Ascending aorta (tissue), 2 donors: ENCODE results near the gene ESPNL. TPM values are rescaled to one million over a fixed set of nuclear protein-coding genes. Genes with fewer than 3 reads are reported as not detected.

ENCODE experiments used
- DNase-seq, 2 donors: peaks; one replicate each; pipeline ENCODE4 v3.0.0-alpha.2; 2019; ENCODE audit warnings: low spot score in 2 of 2
- H3K27ac ChIP-seq, 2 donors: fragments of 200-600 bp; sonication (generic); one replicate each; pipeline ENCODE4 v1.5.1; 2016 to 2017; ENCODE audit warnings: mild to moderate bottlenecking in 1 of 2
- H3K27me3 ChIP-seq: fragments of 200-600 bp; sonication (generic); one replicate; pipeline ENCODE4 v1.5.1; 2017
- H3K36me3 ChIP-seq, 2 donors: fragments of 200-600 bp; sonication (generic); one replicate each; pipeline ENCODE4 v1.5.1; 2016
- H3K4me1 ChIP-seq, 2 donors: fragments of 200-600 bp; sonication (generic); one replicate each; pipeline ENCODE4 v1.5.1; 2016 to 2017; ENCODE audit warnings: mild to moderate bottlenecking in 1 of 2
- H3K4me3 ChIP-seq, 2 donors: fragments of 200-600 bp; sonication (generic); one replicate each; pipeline ENCODE4 v1.5.1; 2016 to 2017; ENCODE audit warnings: mild to moderate bottlenecking in 1 of 2
- H3K9me3 ChIP-seq, 2 donors: fragments of 200-600 bp; sonication (generic); one replicate each; pipeline ENCODE4 v1.5.1; 2016
- intact Hi-C: fragments of 100-400 bp; cut with DNase I; formaldehyde crosslinking; loops from one replicate; pipeline ENCODE4 v1.15.1; 2023
- total RNA-seq: library from RNA; depleted of rRNA; stranded (reverse); fragments of >200 nt; gene quantifications from one replicate; pipeline ENCODE4 v1.1.0, GENCODE V29; 2016
- TF ChIP-seq, protein P1 (sequence below), 3 experiments: fragments of 200-600 bp in 2 of 3; fragments of 450-650 bp in 1 of 3; sonication (generic) in 2 of 3; IDR thresholded peaks; one replicate each; pipeline ENCODE4 v1.5.1; 2016 to 2019; ENCODE audit warnings: antibody characterized with exemption in 3 of 3, mild to moderate bottlenecking in 1 of 3, moderate library complexity in 1 of 3

Gene ESPNL
- total RNA-seq, 1 donor from 2014 or later = not detected

GRCh38 chr2:238162251-238162845 is 62.2 kb downstream of the ESPNL start:
- Histone ChIP-seq H3K9me3 (no peaks in the 10 kb centered on the region), H3K27ac (no peak overlapping the region), H3K27me3 (peaks cover 4% of the 10 kb centered on the region), H3K4me3 (no peak overlapping the region), H3K4me1 (peaks cover 7 to 8% of the 10 kb centered on the region in 2 donors), H3K36me3 (no peaks in the 10 kb centered on the region)
- TF ChIP-seq, protein P1, sequence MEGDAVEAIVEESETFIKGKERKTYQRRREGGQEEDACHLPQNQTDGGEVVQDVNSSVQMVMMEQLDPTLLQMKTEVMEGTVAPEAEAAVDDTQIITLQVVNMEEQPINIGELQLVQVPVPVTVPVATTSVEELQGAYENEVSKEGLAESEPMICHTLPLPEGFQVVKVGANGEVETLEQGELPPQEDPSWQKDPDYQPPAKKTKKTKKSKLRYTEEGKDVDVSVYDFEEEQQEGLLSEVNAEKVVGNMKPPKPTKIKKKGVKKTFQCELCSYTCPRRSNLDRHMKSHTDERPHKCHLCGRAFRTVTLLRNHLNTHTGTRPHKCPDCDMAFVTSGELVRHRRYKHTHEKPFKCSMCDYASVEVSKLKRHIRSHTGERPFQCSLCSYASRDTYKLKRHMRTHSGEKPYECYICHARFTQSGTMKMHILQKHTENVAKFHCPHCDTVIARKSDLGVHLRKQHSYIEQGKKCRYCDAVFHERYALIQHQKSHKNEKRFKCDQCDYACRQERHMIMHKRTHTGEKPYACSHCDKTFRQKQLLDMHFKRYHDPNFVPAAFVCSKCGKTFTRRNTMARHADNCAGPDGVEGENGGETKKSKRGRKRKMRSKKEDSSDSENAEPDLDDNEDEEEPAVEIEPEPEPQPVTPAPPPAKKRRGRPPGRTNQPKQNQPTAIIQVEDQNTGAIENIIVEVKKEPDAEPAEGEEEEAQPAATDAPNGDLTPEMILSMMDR (IDR thresholded peaks at IDR 0.05) = no peak
- peak; percentile 1 to 56 for DNase-seq
- intact Hi-C loops = loop anchor here (5.0 kb wide), 1 partner anchor 100 kb away; no protein-coding TSS in a partner anchor

DNA sequence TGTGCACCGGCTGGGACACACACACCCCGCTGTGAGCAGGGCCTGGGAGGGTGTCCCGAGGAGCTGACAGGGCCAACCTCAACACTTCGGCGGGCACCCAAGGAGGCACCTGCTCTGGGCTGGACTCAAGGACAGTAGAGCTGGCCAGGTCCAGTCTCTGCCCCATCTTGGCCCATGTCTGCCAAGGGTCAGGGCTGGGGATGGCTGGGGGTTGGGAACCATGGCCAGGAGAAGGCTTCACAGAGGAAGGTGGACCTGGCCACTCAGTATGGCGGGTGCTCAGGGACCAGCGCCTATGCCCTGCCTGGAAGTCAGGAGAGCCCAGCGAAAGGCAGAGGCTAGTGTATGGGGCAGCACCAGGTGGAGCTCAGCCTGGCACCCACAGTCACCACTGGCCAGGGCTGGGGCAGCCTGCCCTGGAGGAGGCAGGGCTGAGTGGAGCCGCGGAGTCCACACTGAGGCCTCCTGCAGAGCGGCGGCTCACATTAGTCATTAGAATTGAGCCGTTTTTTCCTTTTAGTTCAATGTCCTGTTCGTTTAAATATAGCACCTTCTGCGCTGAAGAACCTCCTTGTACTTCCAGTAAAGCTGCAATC is 62.8 kb downstream of the ESPNL start:
- Histone ChIP-seq H3K4me1 (peaks cover 7 to 8% of the 10 kb centered on the region in 2 donors), H3K27me3 (peaks cover 4% of the 10 kb centered on the region), H3K9me3 (no peaks in the 10 kb centered on the region), H3K36me3 (peaks cover 0 to 3% of the 10 kb centered on the region in 2 donors), H3K4me3 (peak overlapping the region; percentile 30 to 50), H3K27ac (no peak overlapping the region)
- TF ChIP-seq, protein P1 (IDR thresholded peaks at IDR 0.05) = no peak
- DNase-seq = peak; percentile 5 to 62
- intact Hi-C loops = loop anchor here (5.0 kb wide), 1 partner anchor 99 kb away; no protein-coding TSS in a partner anchor

DNA sequence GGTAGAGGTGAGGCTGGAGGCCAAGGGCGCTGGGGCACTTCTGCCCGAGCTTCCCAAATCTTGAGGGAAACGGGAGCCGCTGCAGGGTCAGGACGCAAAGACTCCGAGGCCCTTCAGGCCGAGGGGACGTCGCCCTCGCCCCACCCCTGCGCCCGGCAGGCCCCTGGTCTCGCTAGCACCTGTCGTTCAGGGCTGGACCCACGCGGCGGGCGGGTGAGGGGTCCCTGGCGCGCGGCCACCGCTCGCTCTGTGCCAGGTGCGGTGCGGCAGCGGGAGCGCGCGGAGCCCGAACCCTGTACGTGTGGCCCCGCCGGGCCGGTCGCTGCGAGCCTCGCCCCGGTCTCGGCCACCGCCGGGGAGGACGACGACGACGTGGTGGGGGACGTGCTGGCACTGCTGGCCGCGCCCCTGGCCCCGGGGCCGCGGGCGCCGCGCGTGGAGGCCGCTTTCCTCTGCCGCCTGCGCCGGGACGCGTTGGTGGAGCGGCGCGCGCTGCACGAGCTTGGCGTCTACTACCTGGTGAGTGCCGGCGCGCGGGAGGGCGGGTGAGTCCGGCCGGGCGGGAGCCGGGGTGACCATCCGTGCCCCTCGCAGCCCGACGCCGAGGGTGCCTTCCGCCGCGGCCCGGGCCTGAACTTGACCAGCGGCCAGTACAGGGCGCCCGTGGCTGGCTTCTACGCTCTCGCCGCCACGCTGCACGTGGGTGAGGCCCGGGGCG is 63.5 kb downstream of the ESPNL start:
- H3K9me3 ChIP-seq = no peaks in the 10 kb centered on the region
- TF ChIP-seq, protein P1 (IDR thresholded peaks at IDR 0.05) = no peak
- H3K36me3 ChIP-seq = peaks cover 0 to 6% of the 10 kb centered on the region in 2 donors
- H3K4me3 ChIP-seq = peak overlapping the region; percentile 30 to 50
- DNase-seq = peak; percentile 7 to 60
- no peak overlapping the region for H3K27ac ChIP-seq
- peaks cover 4% of the 10 kb centered on the region for H3K27me3 ChIP-seq
- H3K4me1 ChIP-seq = peaks cover 5 to 9% of the 10 kb centered on the region in 2 donors
- intact Hi-C loops = loop anchor here (5.0 kb wide), 1 partner anchor 99 kb away; no protein-coding TSS in a partner anchor

DNA sequence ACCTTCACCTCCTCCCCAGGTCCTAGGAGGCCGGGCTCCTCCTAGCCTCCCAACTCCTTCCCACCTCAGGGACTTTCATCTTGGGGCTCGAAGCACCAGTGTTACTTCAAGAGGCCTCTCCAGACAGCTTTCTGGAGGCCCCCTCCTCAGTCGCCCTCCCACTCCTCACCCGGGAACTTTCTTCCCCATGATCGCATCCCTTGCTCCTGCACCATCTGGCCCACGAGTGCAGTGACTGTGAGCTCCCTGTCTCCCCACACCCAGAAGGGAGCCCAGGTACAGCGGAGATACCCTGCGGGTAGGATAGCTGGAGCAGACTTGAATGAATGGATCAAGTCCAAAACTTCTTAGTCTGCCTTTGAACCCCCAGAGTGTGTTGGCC is 64.8 kb downstream of the ESPNL start:
- peaks cover 0 to 10% of the 10 kb centered on the region in 2 donors for H3K36me3 ChIP-seq
- peaks cover 6 to 17% of the 10 kb centered on the region in 2 donors for H3K4me1 ChIP-seq
- no peak overlapping the region for H3K4me3 ChIP-seq
- peak in 1 of 2 donors; percentile 41 for DNase-seq
- intact Hi-C loops = loop anchor here (5.0 kb wide), 1 partner anchor 97 kb away; no protein-coding TSS in a partner anchor
- TF ChIP-seq, protein P1 (IDR thresholded peaks at IDR 0.05) = no peak
- no peaks in the 10 kb centered on the region for H3K9me3 ChIP-seq
- peaks cover 4% of the 10 kb centered on the region for H3K27me3 ChIP-seq
- no peak overlapping the region for H3K27ac ChIP-seq

GRCh38 chr2:238165288-238165921 is 65.3 kb downstream of the ESPNL start:
- H3K27me3 ChIP-seq = peaks cover 4% of the 10 kb centered on the region
- intact Hi-C loops = no loop called here
- peak in 1 of 2 donors; percentile 61 for DNase-seq
- peaks cover 0 to 11% of the 10 kb centered on the region in 2 donors for H3K36me3 ChIP-seq
- H3K4me3 ChIP-seq = no peak overlapping the region
- H3K9me3 ChIP-seq = no peaks in the 10 kb centered on the region
- no peak overlapping the region for H3K27ac ChIP-seq
- H3K4me1 ChIP-seq = peaks cover 9 to 22% of the 10 kb centered on the region in 2 donors
- TF ChIP-seq, protein P1 (IDR thresholded peaks at IDR 0.05) = no peak
